Left ventricle myocardium inferior (tissue), 1 donor: Measurements from ENCODE around the gene CA5A. TPM values are rescaled to one million over a fixed set of nuclear protein-coding genes. Genes with fewer than 3 reads are reported as not detected.
"Not testable (repeated sequence)": the region's sequence is repeated elsewhere in the genome, so short reads cannot be mapped to it uniquely, and the experiment has no call there.

Source experiments
- DNase-seq: peaks from one replicate; pipeline ENCODE4 v3.0.0-alpha.2; 2020
- H3K27ac ChIP-seq: fragments of 200-600 bp; replicated peaks from 2 replicates; pipeline ENCODE4 v1.8.0; 2021
- H3K27me3 ChIP-seq: fragments of 200-600 bp; 2 replicates; pipeline ENCODE4 v1.8.0; 2021; ENCODE audit warnings: low read depth
- H3K36me3 ChIP-seq: fragments of 200-600 bp; 2 replicates; pipeline ENCODE4 v1.8.0; 2021
- H3K4me1 ChIP-seq: fragments of 200-600 bp; 2 replicates; pipeline ENCODE4 v1.8.0; 2021
- H3K4me3 ChIP-seq: fragments of 200-600 bp; 2 replicates; pipeline ENCODE4 v1.8.0; 2021; ENCODE audit warnings: mild to moderate bottlenecking, moderate library complexity
- H3K9me3 ChIP-seq: fragments of 200-600 bp; replicated peaks from 2 replicates; pipeline ENCODE4 v1.8.0; 2021
- intact Hi-C: fragments of 100-400 bp; cut with micrococcal nuclease; formaldehyde crosslinking; loops from one replicate; pipeline ENCODE4 v1.11.0; 2022
- total RNA-seq: library from RNA; stranded (reverse); fragmentation: NEBNext Ultra II Directional; extraction: Animal tissue kit (Norgen Biotek cat#: 25700); gene quantifications from one replicate; pipeline ENCODE4 v1.2.1, GENCODE V29; 2021
- TF ChIP-seq, protein P1 (sequence below): fragments of 200-600 bp; IDR thresholded peaks from 2 replicates; pipeline ENCODE4 v1.8.0; 2021; ENCODE audit warnings: antibody characterized with exemption, mild to moderate bottlenecking, borderline replicate concordance
- donor health status: DM: no; HTN: yes; CAD: no; lungs with severe emphysema.

Gene CA5A
- total RNA-seq, 1 donor from 2014 or later = not detected

DNA sequence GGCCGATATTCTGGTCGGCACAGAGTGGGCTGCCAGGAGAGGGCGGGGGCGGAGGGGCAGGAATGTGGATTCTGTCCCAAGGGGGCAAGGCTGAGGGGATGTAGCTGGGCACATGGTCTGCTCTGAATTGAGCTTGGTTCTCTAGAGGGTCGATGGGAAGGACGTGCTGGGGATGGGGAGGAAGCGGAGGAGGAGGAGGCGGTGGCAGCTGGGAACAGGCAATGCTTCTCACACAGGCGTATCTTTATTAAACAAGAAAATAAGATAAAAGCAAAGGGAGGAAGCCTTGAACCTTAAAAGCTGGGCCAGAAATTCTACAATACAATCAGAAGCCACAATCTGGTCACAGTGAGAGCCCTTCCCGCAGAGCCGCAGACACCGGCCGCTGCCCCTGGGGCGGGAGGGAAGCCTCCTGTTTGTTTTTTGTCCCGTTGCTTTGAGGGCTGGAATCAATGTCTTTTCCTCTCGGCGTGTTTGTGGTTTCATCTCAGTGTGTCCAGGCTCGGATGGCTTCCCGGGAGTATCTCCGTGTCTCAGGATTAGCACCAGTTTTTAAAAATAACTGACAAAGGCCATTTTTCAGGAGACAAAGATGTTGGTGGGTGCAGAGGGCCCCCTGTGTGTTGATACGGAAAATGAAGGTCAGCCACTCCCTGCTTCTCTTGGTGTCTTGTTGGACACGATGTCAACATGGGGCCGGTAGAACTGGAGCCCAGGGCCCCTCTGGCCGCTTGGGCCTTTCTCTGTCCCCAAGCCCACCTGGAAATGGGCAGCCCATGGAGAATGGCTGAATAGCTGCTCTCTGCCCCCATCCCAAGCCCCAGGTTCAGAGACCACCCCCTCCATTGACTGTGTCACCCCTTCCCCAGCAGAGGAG lies 54.8 kb downstream of the CA5A start:
- H3K4me3 ChIP-seq = no peak overlapping the region
- H3K4me1 ChIP-seq = peaks cover 5% of the 10 kb centered on the region
- no peaks in the 10 kb centered on the region for H3K9me3 ChIP-seq
- no peaks in the 10 kb centered on the region for H3K36me3 ChIP-seq
- DNase-seq = no peak
- intact Hi-C loops = no loop called here
- TF ChIP-seq, protein P1, sequence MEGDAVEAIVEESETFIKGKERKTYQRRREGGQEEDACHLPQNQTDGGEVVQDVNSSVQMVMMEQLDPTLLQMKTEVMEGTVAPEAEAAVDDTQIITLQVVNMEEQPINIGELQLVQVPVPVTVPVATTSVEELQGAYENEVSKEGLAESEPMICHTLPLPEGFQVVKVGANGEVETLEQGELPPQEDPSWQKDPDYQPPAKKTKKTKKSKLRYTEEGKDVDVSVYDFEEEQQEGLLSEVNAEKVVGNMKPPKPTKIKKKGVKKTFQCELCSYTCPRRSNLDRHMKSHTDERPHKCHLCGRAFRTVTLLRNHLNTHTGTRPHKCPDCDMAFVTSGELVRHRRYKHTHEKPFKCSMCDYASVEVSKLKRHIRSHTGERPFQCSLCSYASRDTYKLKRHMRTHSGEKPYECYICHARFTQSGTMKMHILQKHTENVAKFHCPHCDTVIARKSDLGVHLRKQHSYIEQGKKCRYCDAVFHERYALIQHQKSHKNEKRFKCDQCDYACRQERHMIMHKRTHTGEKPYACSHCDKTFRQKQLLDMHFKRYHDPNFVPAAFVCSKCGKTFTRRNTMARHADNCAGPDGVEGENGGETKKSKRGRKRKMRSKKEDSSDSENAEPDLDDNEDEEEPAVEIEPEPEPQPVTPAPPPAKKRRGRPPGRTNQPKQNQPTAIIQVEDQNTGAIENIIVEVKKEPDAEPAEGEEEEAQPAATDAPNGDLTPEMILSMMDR = no peak
- peaks cover 51% of the 10 kb centered on the region for H3K27me3 ChIP-seq
- H3K27ac ChIP-seq = no peak overlapping the region

DNA sequence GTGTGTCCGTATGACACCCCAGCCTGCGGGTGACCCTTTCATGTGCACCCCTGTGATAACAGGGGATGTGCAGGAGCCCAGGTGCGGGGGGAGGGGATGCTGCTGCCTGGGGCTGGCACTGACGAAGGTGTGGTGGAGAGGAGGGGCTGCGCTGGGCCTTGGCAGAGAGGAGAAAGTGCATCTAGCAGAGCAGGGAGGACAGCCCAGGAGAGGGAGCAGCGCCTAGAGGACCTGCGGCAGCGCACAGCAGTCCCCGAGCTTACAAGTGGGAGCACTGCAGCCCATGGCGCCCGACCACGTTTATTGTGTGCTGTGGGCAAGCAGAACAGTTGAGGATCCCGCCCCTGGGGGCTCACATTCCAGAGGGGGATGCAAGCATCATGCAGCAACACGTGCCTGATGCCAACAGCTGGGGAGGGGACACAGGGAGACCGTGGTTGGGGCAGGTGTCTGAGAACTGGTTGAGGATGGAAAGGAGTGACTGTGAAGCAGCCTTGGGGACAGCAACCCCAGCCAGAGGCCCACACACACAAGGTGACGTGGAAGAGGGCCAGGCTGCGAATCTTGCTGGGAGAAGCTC lies 56.1 kb downstream of the CA5A start:
- intact Hi-C loops = no loop called here
- TF ChIP-seq, protein P1 = no peak
- H3K4me1 ChIP-seq = no peaks in the 10 kb centered on the region
- peaks cover 65% of the 10 kb centered on the region for H3K27me3 ChIP-seq
- no peaks in the 10 kb centered on the region for H3K36me3 ChIP-seq
- no peaks in the 10 kb centered on the region for H3K9me3 ChIP-seq
- H3K4me3 ChIP-seq = no peak overlapping the region
- no peak overlapping the region for H3K27ac ChIP-seq
- DNase-seq = no peak

DNA sequence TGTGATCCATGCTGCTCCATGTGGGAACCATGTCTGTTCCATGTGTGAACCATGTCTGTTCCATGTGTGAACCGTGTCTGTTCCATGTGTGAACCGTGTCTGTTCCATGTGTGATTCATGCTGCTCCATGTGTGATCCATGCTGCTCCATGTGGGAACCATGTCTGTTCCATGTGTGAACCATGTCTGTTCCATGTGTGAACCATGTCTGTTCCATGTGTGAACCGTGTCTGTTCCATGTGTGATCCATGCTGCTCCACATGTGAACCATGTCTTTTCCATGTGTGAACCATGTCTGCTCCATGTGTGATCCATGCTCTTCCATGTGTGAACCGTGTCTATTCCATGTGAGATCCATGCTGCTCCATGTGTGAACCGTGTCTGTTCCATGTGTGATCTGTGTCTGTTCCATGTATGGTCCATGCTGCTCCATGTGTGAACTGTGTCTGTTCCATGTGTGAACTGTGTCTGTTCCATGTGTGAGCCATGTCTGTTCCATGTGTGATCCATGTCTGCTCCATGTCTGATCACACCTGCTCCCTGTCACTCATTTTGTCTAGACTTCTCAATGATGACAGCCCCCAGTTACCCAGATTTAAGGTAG lies 56.8 kb downstream of the CA5A start:
- H3K36me3 ChIP-seq, H3K27ac ChIP-seq, H3K4me1 ChIP-seq, H3K9me3 ChIP-seq, H3K4me3 ChIP-seq, intact Hi-C loops, DNase-seq: not testable (repeated sequence)
- peaks cover 68% of the 10 kb centered on the region for H3K27me3 ChIP-seq

DNA sequence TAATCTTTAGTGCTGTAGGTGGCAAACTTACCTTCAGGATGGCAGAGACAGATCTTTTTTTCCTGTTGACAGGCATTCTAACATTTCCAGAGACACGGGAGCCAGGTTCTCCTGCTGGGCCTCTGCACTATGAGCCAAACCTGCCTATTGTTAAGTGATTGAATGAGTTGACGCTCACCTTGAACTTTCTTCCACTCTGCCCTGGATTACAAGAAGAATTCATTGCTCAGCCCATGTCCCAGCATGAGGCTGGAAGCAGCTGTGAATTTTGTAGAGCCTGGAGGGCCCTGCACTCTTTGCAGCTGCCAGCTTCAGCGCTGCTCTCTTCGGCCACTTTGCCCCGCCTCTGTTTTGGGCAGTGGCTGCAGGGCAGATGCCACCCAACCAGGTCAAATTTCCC lies 57.6 kb downstream of the CA5A start:
- Histone ChIP-seq H3K9me3 (no peaks in the 10 kb centered on the region), H3K27me3 (peaks cover 68% of the 10 kb centered on the region), H3K27ac (no peak overlapping the region), H3K4me3 (no peak overlapping the region), H3K36me3 (no peaks in the 10 kb centered on the region), H3K4me1 (no peaks in the 10 kb centered on the region)
- DNase-seq = no peak
- intact Hi-C loops = no loop called here
- TF ChIP-seq, protein P1 = no peak

DNA sequence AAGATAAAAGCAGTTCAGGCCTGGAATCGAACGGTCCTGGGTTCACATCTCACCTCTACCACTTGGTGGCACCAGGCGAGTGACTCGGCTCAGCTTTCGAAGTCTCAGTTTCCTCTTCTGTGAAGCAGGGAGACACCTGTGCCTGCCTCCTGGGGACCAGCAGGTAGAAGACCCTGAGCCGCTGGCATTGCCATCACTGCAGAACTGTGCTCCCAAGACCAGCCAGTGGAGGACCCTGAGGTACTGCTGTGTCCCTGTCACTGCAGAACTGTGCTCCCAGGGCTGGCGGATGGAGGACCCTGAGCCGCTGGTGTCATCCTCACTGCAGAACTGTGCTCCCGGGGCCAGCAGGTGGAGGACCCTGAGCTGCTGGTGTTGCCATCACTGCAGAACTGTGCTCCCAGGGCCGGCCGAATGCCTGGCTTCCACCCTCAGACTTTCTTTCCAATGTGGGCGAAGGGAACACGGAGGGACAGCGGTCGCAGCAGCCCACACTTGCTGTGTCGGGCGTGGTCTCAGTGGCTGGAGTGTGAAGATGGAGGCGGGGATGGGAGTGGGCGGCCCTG lies 58.3 kb downstream of the CA5A start:
- Histone ChIP-seq H3K4me1 (no peaks in the 10 kb centered on the region), H3K36me3 (no peaks in the 10 kb centered on the region), H3K9me3 (no peaks in the 10 kb centered on the region), H3K4me3 (no peak overlapping the region), H3K27ac (no peak overlapping the region), H3K27me3 (peaks cover 68% of the 10 kb centered on the region)
- no peak for DNase-seq
- intact Hi-C loops = no loop called here
- TF ChIP-seq, protein P1 = no peak
